ENCODE measurements around the gene AFMID.

AFMID gene

DNA sequence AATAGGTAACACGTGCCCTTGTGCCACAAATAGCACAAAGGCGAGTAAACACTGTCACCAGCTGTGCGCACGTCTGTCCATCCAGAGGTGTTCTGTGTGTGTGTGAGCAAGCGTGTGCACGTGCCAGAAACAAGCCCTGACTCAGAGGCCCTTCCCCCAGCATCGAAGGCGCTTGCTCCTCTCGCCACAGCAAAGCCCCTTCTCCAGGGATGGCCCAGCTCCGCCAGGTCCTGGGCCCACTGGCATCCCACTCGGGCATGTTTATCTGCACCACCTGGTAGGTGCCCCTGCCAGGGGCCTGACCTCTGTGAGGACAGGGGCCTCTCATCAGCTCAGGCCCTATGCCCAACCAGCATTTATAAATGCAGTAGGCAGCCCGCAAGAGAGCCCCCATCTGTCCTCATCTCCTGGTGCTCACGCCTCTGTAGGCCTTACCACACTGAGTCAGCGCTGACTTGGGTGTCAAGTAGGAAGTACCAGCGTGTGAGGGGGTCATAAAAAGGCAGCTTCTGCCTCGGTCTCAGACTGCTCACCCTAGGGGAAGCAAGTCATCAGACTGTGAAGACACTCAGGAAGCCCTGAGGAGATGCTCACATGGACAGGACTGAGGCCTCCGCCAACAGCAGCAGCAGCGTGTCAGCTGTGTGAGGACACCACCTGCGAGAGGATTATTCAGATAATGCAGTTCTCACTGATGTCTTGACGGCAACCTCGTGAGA, 55.0 kb downstream of the AFMID start:
- ChIA-PET POLR2A (interaction anchor here (1.1 kb wide), 1 partner anchor 8 kb away, joined by 3 read pairs; no protein-coding TSS in a partner anchor), CTCF (interaction anchor here (0.6 to 0.9 kb wide), 3 partner anchors 9 to 991 kb away, joined by 3 to 4 read pairs (median 3); no protein-coding TSS in a partner anchor)
- Histone ChIP-seq H3K4me1 (ENCODE audit: control insufficient read depth, insufficient read depth, low read length) (no peaks in the 10 kb centered on the region), H3K27ac (ENCODE audit: extremely low read depth, low read depth, low read length) (no peak overlapping the region), H3K9me3 (ENCODE audit: control insufficient read depth, insufficient read depth, low read depth, low read length) (no peaks in the 10 kb centered on the region), H3K4me3 (ENCODE audit: low read depth, low read length) (no peak overlapping the region), H3K36me3 (ENCODE audit: control insufficient read depth in 2 of 2, insufficient read depth in 1 of 2, low read length in 2 of 2) (no peaks in the 10 kb centered on the region)
- TF ChIP-seq ZNF121 (tag by site-specific recombination; IDR thresholded peaks at IDR 0.05): no peak
- TF ChIP-seq, protein P1, sequence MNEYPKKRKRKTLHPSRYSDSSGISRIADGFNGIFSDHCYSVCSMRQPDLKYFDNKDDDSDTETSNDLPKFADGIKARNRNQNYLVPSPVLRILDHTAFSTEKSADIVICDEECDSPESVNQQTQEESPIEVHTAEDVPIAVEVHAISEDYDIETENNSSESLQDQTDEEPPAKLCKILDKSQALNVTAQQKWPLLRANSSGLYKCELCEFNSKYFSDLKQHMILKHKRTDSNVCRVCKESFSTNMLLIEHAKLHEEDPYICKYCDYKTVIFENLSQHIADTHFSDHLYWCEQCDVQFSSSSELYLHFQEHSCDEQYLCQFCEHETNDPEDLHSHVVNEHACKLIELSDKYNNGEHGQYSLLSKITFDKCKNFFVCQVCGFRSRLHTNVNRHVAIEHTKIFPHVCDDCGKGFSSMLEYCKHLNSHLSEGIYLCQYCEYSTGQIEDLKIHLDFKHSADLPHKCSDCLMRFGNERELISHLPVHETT (tag by site-specific recombination; IDR thresholded peaks at IDR 0.05): no peak
- no peak for TF ChIP-seq ZNF426 (tag by site-specific recombination; IDR thresholded peaks at IDR 0.05)
- no peak for TF ChIP-seq FEZF1 (tag by site-specific recombination; IDR thresholded peaks at IDR 0.05)
- no peak for TF ChIP-seq ZNF146 (tag by site-specific recombination; IDR thresholded peaks at IDR 0.05)
- TF ChIP-seq, protein P2, sequence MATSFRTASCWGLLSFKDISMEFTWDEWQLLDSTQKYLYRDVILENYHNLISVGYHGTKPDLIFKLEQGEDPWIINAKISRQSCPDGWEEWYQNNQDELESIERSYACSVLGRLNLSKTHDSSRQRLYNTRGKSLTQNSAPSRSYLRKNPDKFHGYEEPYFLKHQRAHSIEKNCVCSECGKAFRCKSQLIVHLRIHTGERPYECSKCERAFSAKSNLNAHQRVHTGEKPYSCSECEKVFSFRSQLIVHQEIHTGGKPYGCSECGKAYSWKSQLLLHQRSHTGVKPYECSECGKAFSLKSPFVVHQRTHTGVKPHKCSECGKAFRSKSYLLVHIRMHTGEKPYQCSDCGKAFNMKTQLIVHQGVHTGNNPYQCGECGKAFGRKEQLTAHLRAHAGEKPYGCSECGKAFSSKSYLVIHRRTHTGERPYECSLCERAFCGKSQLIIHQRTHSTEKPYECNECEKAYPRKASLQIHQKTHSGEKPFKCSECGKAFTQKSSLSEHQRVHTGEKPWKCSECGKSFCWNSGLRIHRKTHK (tag by site-specific recombination; IDR thresholded peaks at IDR 0.05): no peak
- TF ChIP-seq YY1 (tag by site-specific recombination; IDR thresholded peaks at IDR 0.05): no peak
- TF ChIP-seq, protein P3, sequence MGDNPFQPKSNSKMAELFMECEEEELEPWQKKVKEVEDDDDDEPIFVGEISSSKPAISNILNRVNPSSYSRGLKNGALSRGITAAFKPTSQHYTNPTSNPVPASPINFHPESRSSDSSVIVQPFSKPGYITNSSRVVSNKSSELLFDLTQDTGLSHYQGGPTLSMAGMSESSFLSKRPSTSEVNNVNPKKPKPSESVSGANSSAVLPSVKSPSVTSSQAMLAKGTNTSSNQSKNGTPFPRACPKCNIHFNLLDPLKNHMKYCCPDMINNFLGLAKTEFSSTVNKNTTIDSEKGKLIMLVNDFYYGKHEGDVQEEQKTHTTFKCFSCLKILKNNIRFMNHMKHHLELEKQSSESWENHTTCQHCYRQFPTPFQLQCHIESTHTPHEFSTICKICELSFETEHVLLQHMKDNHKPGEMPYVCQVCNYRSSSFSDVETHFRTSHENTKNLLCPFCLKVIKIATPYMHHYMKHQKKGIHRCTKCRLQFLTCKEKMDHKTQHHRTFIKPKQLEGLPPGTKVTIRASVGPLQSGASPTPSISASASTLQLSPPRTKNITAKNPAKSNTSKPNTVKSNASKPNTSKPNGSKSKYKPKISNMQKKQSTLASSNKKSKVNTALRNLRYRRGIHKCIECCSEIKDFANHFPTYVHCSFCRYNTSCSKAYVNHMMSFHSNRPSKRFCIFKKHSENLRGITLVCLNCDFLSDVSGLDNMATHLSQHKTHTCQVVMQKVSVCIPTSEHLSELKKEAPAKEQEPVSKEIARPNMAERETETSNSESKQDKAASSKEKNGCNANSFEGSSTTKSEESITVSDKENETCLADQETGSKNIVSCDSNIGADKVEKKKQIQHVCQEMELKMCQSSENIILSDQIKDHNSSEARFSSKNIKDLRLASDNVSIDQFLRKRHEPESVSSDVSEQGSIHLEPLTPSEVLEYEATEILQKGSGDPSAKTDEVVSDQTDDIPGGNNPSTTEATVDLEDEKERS (tag by site-specific recombination; IDR thresholded peaks at IDR 0.05): no peak
- no peak for TF ChIP-seq ZNF239 (tag by site-specific recombination; IDR thresholded peaks at IDR 0.05)
- TF ChIP-seq ZNF354C (tag by site-specific recombination; IDR thresholded peaks at IDR 0.05; ENCODE audit: borderline replicate concordance, low read depth): no peak
- no peak for TF ChIP-seq ZFP37 (tag by site-specific recombination; IDR thresholded peaks at IDR 0.05)
- no peak for TF ChIP-seq ZNF654 (tag by site-specific recombination; IDR thresholded peaks at IDR 0.05; ENCODE audit: low read depth)
- TF ChIP-seq ZBTB7A (tag by site-specific recombination; IDR thresholded peaks at IDR 0.05; ENCODE audit: low read depth): no peak
- TF ChIP-seq ZNF2 (tag by site-specific recombination; IDR thresholded peaks at IDR 0.05): no peak
- no peak for TF ChIP-seq KLF10 (tag by site-specific recombination; IDR thresholded peaks at IDR 0.05)
- no peak for TF ChIP-seq ZBTB1 (tag by site-specific recombination; IDR thresholded peaks at IDR 0.05)
- TF ChIP-seq ZNF514 (tag by site-specific recombination; IDR thresholded peaks at IDR 0.05): no peak

DNA sequence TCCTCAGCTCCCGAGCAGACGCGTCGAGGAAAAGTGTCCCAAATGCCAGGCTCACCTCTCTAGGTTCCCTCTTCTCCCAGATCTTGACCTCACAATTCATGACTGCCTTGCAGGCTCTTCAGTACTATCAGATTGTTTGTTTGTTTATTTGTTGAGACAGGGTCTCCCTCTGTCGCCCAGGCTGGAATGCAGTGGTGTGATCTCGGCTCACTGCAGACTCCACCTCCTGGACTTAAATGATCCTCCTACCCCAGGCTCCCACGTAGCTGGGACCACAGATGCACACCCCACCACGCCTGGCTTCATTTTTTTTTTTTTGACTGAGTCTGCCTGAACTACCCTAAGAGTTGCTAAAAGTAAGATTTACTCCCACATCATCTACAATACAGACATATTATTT, 60.1 kb downstream of the AFMID start:
- POLR2A ChIA-PET: no interaction called here
- Histone ChIP-seq H3K4me1 (ENCODE audit: control insufficient read depth, insufficient read depth, low read length) (no peaks in the 10 kb centered on the region), H3K27ac (ENCODE audit: extremely low read depth, low read depth, low read length) (no peak overlapping the region), H3K4me3 (ENCODE audit: low read depth, low read length) (no peak overlapping the region), H3K9me3 (ENCODE audit: control insufficient read depth, insufficient read depth, low read depth, low read length) (no peaks in the 10 kb centered on the region), H3K36me3 (ENCODE audit: control insufficient read depth in 2 of 2, insufficient read depth in 1 of 2, low read length in 2 of 2) (no peaks in the 10 kb centered on the region)
- CTCF ChIA-PET: interaction anchor here (0.5 to 6.1 kb wide), 7 partner anchors 10 to 275 kb away, joined by 3 to 60 read pairs (median 4); no protein-coding TSS in a partner anchor
- TF ChIP-seq TCF7L2 (IDR thresholded peaks at IDR 0.05; ENCODE audit: borderline replicate concordance, low read depth, low read length) (no peak), ZNF335 (tag by site-specific recombination; conservative IDR thresholded peaks at IDR 0.05) (no peak), ZNF664 (tag by site-specific recombination; IDR thresholded peaks at IDR 0.05) (no peak), ZNF610 (tag by site-specific recombination; IDR thresholded peaks at IDR 0.05; ENCODE audit: borderline replicate concordance) (no peak), ZNF560 (tag by site-specific recombination; IDR thresholded peaks at IDR 0.05; ENCODE audit: borderline replicate concordance) (no peak), ZNF48 (tag by site-specific recombination; IDR thresholded peaks at IDR 0.05) (no peak), HOXA7 (CRISPR knock-in tag; IDR thresholded peaks at IDR 0.05; ENCODE audit: borderline replicate concordance) (no peak), ZNF324 (tag by site-specific recombination; IDR thresholded peaks at IDR 0.05) (no peak), ZNF24 (tag by site-specific recombination; IDR thresholded peaks at IDR 0.05) (no peak), ZSCAN30 (tag by site-specific recombination; IDR thresholded peaks at IDR 0.05) (no peak)
- TF ChIP-seq, protein P4, sequence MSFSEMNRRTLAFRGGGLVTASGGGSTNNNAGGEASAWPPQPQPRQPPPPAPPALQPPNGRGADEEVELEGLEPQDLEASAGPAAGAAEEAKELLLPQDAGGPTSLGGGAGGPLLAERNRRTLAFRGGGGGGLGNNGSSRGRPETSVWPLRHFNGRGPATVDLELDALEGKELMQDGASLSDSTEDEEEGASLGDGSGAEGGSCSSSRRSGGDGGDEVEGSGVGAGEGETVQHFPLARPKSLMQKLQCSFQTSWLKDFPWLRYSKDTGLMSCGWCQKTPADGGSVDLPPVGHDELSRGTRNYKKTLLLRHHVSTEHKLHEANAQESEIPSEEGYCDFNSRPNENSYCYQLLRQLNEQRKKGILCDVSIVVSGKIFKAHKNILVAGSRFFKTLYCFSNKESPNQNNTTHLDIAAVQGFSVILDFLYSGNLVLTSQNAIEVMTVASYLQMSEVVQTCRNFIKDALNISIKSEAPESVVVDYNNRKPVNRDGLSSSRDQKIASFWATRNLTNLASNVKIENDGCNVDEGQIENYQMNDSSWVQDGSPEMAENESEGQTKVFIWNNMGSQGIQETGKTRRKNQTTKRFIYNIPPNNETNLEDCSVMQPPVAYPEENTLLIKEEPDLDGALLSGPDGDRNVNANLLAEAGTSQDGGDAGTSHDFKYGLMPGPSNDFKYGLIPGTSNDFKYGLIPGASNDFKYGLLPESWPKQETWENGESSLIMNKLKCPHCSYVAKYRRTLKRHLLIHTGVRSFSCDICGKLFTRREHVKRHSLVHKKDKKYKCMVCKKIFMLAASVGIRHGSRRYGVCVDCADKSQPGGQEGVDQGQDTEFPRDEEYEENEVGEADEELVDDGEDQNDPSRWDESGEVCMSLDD (tag by site-specific recombination; IDR thresholded peaks at IDR 0.05): no peak
